ENCODE measurements around the gene DNAJC13. TPM values are rescaled to one million over a fixed set of nuclear protein-coding genes. Genes with fewer than 3 reads are reported as not detected.

The DNAJC13 gene
- total and polyA plus RNA-seq, 2 of the 8 experiments (the other 6 are each of a cell fraction or from before 2014, with no cell fraction given) = 7.9 to 28.8 TPM

DNA sequence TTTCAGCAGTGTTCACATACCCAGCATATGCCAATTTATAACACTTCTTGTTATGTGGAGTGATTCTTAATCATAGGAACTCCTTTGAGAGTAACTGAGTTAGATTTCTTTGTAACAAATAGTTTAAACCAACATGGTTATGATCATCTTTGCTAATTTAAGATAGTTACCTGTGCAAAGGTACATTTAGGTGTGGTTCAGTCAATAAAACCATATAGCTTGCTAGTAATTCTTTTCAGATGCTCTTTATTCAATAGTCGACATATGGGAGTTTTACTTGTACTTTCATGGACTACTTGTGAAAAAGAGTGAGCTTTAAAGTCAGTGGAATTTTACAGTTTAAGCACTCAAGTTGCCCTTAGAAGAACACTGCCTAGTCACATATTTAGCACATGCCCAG is 5.2 kb downstream of the DNAJC13 start:
- Histone ChIP-seq H2BK120ac (replicated peaks; ENCODE audit: low read depth, low read length) (no peak overlapping the region), H3K9me3 (ENCODE audit: insufficient read depth in 2 of 2, low read depth in 1 of 2, low read length in 1 of 2) (no peaks in the 10 kb centered on the region), H3K27me3 (replicated peaks in 1 of 4; ENCODE audit: control insufficient read depth in 3 of 4, extremely low read depth in 1 of 4, insufficient read depth in 3 of 4, low read length in 3 of 4) (no peaks in the 10 kb centered on the region), H2AK5ac (ENCODE audit: low read depth, low read length) (no peak overlapping the region), H2BK15ac (ENCODE audit: low read length) (no peak overlapping the region), H4K91ac (replicated peaks; ENCODE audit: insufficient read length, low read length) (no peak overlapping the region), H4K20me1 (replicated peaks in 1 of 2; ENCODE audit: control insufficient read depth in 1 of 2, insufficient read depth in 2 of 2, low read length in 2 of 2) (peaks cover 0 to 4% of the 10 kb centered on the region in 2 experiments), H3K36me3 (ENCODE audit: control insufficient read depth in 2 of 4, insufficient read depth in 4 of 4, low read length in 3 of 4) (no peaks in the 10 kb centered on the region), H2BK5ac (ENCODE audit: low read depth, low read length) (no peak overlapping the region), H2AFZ (ENCODE audit: low read length) (no peak overlapping the region), H3K23ac (ENCODE audit: insufficient read length) (no peak overlapping the region), H2BK20ac (ENCODE audit: low read length) (no peak overlapping the region), H3K14ac (ENCODE audit: insufficient read length) (no peak overlapping the region), H3K27ac (ENCODE audit: low read depth, low read length) (no peak overlapping the region), H3K4me1 (replicated peaks in 1 of 4; ENCODE audit: control insufficient read depth in 3 of 4, insufficient read depth in 4 of 4, low read length in 3 of 4) (no peaks in the 10 kb centered on the region; a peak in 1 of 7 replicates), H3K79me2 (ENCODE audit: control insufficient read depth in 1 of 2, insufficient read depth in 2 of 2, low read length in 2 of 2) (peaks cover 0 to 88% of the 10 kb centered on the region in 2 experiments; a peak in 2 of 4 replicates), H3K79me1 (ENCODE audit: low read depth, low read length) (no peaks in the 10 kb centered on the region), H3K9ac (replicated peaks in 1 of 4; ENCODE audit: extremely low read depth in 1 of 4, low read depth in 3 of 4, low read length in 3 of 4) (no peak overlapping the region), H2BK12ac (ENCODE audit: low read depth, low read length) (no peak overlapping the region), H3K4me2 (ENCODE audit: insufficient read depth in 1 of 2, low read depth in 2 of 2, low read length in 2 of 2) (no peak overlapping the region), H3K18ac (ENCODE audit: extremely low read depth, low read length) (no peak overlapping the region), H3K4ac (replicated peaks; ENCODE audit: insufficient read length, low read depth, low read length) (no peak overlapping the region), H3K23me2 (ENCODE audit: low read depth, low read length) (no peaks in the 10 kb centered on the region; the same call in 1 of the 2 replicates), H3K56ac (replicated peaks; ENCODE audit: insufficient read length, low read depth, low read length) (no peak overlapping the region), H4K5ac (ENCODE audit: insufficient read length, low read depth, low read length) (no peak overlapping the region), H4K8ac (ENCODE audit: extremely low read depth, insufficient read depth, low read length) (no peak overlapping the region), H3K4me3 (ENCODE audit: extremely low read depth in 1 of 4, insufficient read depth in 2 of 4, low read depth in 3 of 4, low read length in 4 of 4) (no peak overlapping the region)
- ChIA-PET CTCF (ENCODE audit: partially characterized antibody) (interaction anchor here (1.4 kb wide), 2 partner anchors 80 to 171 kb away, joined by 3 to 4 read pairs; no protein-coding TSS in a partner anchor), POLR2A (ENCODE audit: partially characterized antibody) (no interaction called here)
- FAIRE-seq (no peak), DNase-seq (ENCODE audit: low read depth in 1 of 2, low spot score in 2 of 2) (no peak)
- 81% methylated on average over 1 of the region's 1 CpG; no CpG with 5 or more reads in 1 of the 2 experiments for whole genome bisulfite sequencing, 2 experiments (ENCODE audit: extremely low coverage in 1 of 2, insufficient coverage in 1 of 2, insufficient read length in 1 of 2, insufficient replicate concordance in 2 of 2, low coverage in 1 of 2, low lambda C conversion rate in 2 of 2, missing lambda C conversion rate in 1 of 2)
- TF ChIP-seq TEAD4 (IDR thresholded peaks at IDR 0.05; ENCODE audit: low read depth, low read length) (no peak), JUND (IDR thresholded peaks at IDR 0.05; ENCODE audit: low read length) (no peak), ZNF274 (IDR thresholded peaks at IDR 0.05; ENCODE audit: borderline replicate concordance, extremely low read depth, low read length) (no peak), RFX5 (IDR thresholded peaks at IDR 0.05; ENCODE audit: borderline replicate concordance, low read depth, low read length) (no peak), BACH1 (IDR thresholded peaks at IDR 0.05; ENCODE audit: low read length) (no peak)
- TF ChIP-seq, protein P1, sequence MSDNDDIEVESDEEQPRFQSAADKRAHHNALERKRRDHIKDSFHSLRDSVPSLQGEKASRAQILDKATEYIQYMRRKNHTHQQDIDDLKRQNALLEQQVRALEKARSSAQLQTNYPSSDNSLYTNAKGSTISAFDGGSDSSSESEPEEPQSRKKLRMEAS (IDR thresholded peaks at IDR 0.05) = no peak
